AG08395 (cell line): ENCODE measurements around the gene TIAM2.

Source experiments
- DNase-seq: peaks from one replicate; pipeline ENCODE4 v3.0.0; 2012; ENCODE audit warnings: mixed read lengths, low spot score

The TIAM2 gene

GRCh38 chr6:155297669-155298068, 302.6 kb downstream of the TIAM2 start:
- DNase-seq, result no peak

GRCh38 chr6:155301867-155302266, 306.8 kb downstream of the TIAM2 start:
- no peak for DNase-seq

GRCh38 chr6:155303361-155303870, 308.3 kb downstream of the TIAM2 start:
- DNase-seq, result no peak

- no peak for DNase-seq
Observed at GRCh38 chr6:155306958-155307357, 311.8 kb downstream of the TIAM2 start.
